SU-DHL-6 (cell line): ENCODE results near the gene AQR.

Experiments used
- H2AFZ ChIP-seq: fragments of 200-600 bp; sonication (generic); 2 replicates; pipeline ENCODE4 v1.6.1; 2014; ENCODE audit warnings: low read depth, mild to moderate bottlenecking, moderate library complexity, mixed read lengths, antibody characterized with exemption, low read length; ENCODE audit not compliant: severe bottlenecking
- H3F3A ChIP-seq: fragments of 200-600 bp; shearing (Covaris generic); 2 replicates; pipeline ENCODE4 v1.6.0; 2016; ENCODE audit warnings: antibody characterized with exemption, mild to moderate bottlenecking; ENCODE audit not compliant: insufficient read depth
- H3K27ac ChIP-seq: fragments of 200-600 bp; sonication (generic); 2 replicates; pipeline ENCODE4 v1.5.1; 2016; ENCODE audit warnings: low read depth, mild to moderate bottlenecking, low read length, moderate library complexity, mixed read lengths
- H3K27me3 ChIP-seq: fragments of 200-600 bp; sonication (generic), shearing (Covaris generic); 2 replicates; pipeline ENCODE4 v1.6.0; 2014; ENCODE audit warnings: mild to moderate bottlenecking, low read length
- H3K36me3 ChIP-seq: fragments of 200-600 bp; sonication (generic); 2 replicates; pipeline ENCODE4 v1.6.1; 2014; ENCODE audit warnings: mild to moderate bottlenecking, low read length, mixed read lengths
- H3K4me2 ChIP-seq: fragments of 300-600, 200-600 bp; shearing (Covaris generic), sonication (generic); 2 replicates; pipeline ENCODE4 v1.6.0; 2014; ENCODE audit warnings: low read length, low read depth, mild to moderate bottlenecking; ENCODE audit not compliant: poor library complexity, severe bottlenecking
- H3K4me3 ChIP-seq: fragments of 200-600 bp; sonication (generic); 2 replicates; pipeline ENCODE4 v1.5.1; 2014; ENCODE audit warnings: antibody characterized with exemption, low read length, mild to moderate bottlenecking, mixed read lengths; ENCODE audit not compliant: insufficient read depth, poor library complexity, severe bottlenecking
- H3K79me2 ChIP-seq: fragments of 200-600 bp; sonication (generic); 2 replicates; pipeline ENCODE4 v1.6.1; 2014; ENCODE audit warnings: mild to moderate bottlenecking, low read length, moderate library complexity; ENCODE audit not compliant: insufficient read depth
- H3K9ac ChIP-seq: fragments of 200-600 bp; sonication (generic); 2 replicates; pipeline ENCODE4 v1.7.0; 2014; ENCODE audit warnings: mild to moderate bottlenecking, low read length
- H3K9me2 ChIP-seq: fragments of 200-600 bp; sonication (generic); replicated peaks from 2 replicates; pipeline ENCODE4 v1.6.1; 2014; ENCODE audit warnings: low read length; ENCODE audit not compliant: insufficient read depth
- H3K9me3 ChIP-seq: fragments of 200-600 bp; sonication (generic); 2 replicates; pipeline ENCODE4 v1.6.1; 2014; ENCODE audit warnings: low read length, mixed read lengths; ENCODE audit not compliant: insufficient read depth
- H4K20me1 ChIP-seq: fragments of 200-600 bp; sonication (generic); 2 replicates; pipeline ENCODE4 v1.6.1; 2014; ENCODE audit warnings: low read depth, mild to moderate bottlenecking, antibody characterized with exemption, low read length, moderate library complexity, mixed read lengths
- EZH2phosphoT487 ChIP-seq: fragments of 200-600 bp; sonication (generic), shearing (Covaris generic); conservative IDR thresholded peaks from 2 replicates; pipeline ENCODE4 v1.6.1; 2018; ENCODE audit warnings: mild to moderate bottlenecking, antibody characterized with exemption, low read length, moderate library complexity, mixed read lengths
- TF ChIP-seq, protein P1 (sequence below): fragments of 200-600 bp; sonication (generic); IDR thresholded peaks from one replicate; pipeline ENCODE4 v1.5.1; 2017; ENCODE audit warnings: antibody characterized with exemption, mild to moderate bottlenecking, low read length, moderate library complexity; ENCODE audit not compliant: insufficient read depth, poor library complexity, severe bottlenecking

AQR gene

DNA sequence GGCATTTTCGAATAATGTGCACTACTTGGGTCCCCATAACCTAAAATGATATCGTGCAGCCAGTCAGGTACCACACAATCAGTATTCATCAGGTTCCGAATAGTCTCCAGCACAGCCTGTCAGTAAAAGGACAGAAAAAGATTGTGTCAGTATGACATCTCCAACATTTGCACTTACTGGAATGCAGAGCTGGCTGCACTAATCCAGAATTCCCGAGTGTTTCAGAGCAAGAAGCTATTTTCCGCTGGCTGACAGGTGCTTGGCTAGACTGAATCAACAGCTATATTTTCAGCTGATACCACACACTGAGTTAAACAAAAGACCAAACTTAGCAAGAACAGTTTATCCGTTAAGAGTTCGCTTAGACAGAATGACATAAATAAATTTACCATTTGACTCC is 68.8 kb downstream of the AQR start:
- Histone ChIP-seq H4K20me1 (no peaks in the 10 kb centered on the region), H3F3A (no peaks in the 10 kb centered on the region), H3K9me2 (no peaks in the 10 kb centered on the region), H3K79me2 (no peaks in the 10 kb centered on the region), H3K9ac (no peak overlapping the region), H3K27me3 (no peaks in the 10 kb centered on the region), H2AFZ (no peak overlapping the region), H3K36me3 (peaks cover 8% of the 10 kb centered on the region; the same call in 1 of the 2 replicates), H3K27ac (no peak overlapping the region), H3K4me2 (no peak overlapping the region), H3K4me3 (no peak overlapping the region), H3K9me3 (no peaks in the 10 kb centered on the region)
- TF ChIP-seq, protein P1, sequence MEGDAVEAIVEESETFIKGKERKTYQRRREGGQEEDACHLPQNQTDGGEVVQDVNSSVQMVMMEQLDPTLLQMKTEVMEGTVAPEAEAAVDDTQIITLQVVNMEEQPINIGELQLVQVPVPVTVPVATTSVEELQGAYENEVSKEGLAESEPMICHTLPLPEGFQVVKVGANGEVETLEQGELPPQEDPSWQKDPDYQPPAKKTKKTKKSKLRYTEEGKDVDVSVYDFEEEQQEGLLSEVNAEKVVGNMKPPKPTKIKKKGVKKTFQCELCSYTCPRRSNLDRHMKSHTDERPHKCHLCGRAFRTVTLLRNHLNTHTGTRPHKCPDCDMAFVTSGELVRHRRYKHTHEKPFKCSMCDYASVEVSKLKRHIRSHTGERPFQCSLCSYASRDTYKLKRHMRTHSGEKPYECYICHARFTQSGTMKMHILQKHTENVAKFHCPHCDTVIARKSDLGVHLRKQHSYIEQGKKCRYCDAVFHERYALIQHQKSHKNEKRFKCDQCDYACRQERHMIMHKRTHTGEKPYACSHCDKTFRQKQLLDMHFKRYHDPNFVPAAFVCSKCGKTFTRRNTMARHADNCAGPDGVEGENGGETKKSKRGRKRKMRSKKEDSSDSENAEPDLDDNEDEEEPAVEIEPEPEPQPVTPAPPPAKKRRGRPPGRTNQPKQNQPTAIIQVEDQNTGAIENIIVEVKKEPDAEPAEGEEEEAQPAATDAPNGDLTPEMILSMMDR, result no peak
- TF ChIP-seq EZH2phosphoT487, result no peak

DNA sequence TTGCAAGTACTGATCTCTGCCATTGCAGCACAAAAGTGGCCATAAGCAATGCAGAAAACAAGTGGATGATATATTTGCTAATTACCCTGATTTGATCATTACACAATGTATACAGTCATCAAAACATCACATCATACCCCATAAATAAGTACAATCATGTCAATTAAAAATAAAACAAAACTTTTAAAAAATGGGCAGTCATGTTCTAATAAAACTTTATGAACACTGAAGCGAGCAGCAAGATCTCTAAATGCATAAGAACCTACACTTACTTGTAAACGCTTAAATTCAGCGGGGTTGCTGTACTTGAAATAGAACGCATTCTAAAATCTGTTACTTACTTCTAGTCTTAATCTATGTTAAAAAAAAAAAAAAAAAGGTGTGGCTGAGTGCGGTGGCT is 73.4 kb downstream of the AQR start:
- H3K36me3 ChIP-seq, result peaks cover 29% of the 10 kb centered on the region

GRCh38 chr15:34893967-34894366 is 75.6 kb downstream of the AQR start:
- H3K4me3 ChIP-seq, result no peak overlapping the region
- TF ChIP-seq EZH2phosphoT487, result no peak
- TF ChIP-seq, protein P1, result no peak

More for the DNA sequence above, 73.4 kb downstream of the AQR start:
- Histone ChIP-seq H3K9me2 (no peaks in the 10 kb centered on the region), H2AFZ (no peak overlapping the region), H3K9me3 (peaks cover 11% of the 10 kb centered on the region; the same call in 1 of the 2 replicates), H3F3A (no peaks in the 10 kb centered on the region), H3K27me3 (no peaks in the 10 kb centered on the region), H3K9ac (no peak overlapping the region), H3K27ac (no peak overlapping the region), H3K4me3 (no peak overlapping the region), H3K79me2 (no peaks in the 10 kb centered on the region), H3K4me2 (no peak overlapping the region), H4K20me1 (no peaks in the 10 kb centered on the region)
- TF ChIP-seq EZH2phosphoT487, result no peak
- TF ChIP-seq, protein P1, result no peak

More at GRCh38 chr15:34893967-34894366, 75.6 kb downstream of the AQR start:
- H2AFZ ChIP-seq, result no peak overlapping the region
- H3K9me2 ChIP-seq, result no peaks in the 10 kb centered on the region
- H3K27ac ChIP-seq, result no peak overlapping the region
- H3F3A ChIP-seq, result no peaks in the 10 kb centered on the region
- no peaks in the 10 kb centered on the region for H3K27me3 ChIP-seq
- H3K79me2 ChIP-seq, result no peaks in the 10 kb centered on the region
- H3K36me3 ChIP-seq, result peaks cover 38% of the 10 kb centered on the region
- H3K9ac ChIP-seq, result no peak overlapping the region
- no peaks in the 10 kb centered on the region for H4K20me1 ChIP-seq
- H3K9me3 ChIP-seq, result peaks cover 11% of the 10 kb centered on the region; the same call in 1 of the 2 replicates
- no peak overlapping the region for H3K4me2 ChIP-seq
